Suppressor macrophage treated with lipopolysaccharide for 1 hour (primary cell): ENCODE results near the gene UBE2S.
"Not testable (repeated sequence)": the region's sequence is repeated elsewhere in the genome, so short reads cannot be mapped to it uniquely, and the experiment has no call there.

Source experiments
- DNase-seq, 3 donors: peaks; one replicate each; pipeline ENCODE4 v3.0.0-alpha.2; 2020 to 2022

The UBE2S gene

GRCh38 chr19:55402509-55402908 lies 5.1 kb downstream of the UBE2S start:
- no peak for DNase-seq

- DNase-seq = not testable (repeated sequence)
Observed at GRCh38 chr19:55401390-55401789, 6.2 kb downstream of the UBE2S start.

- no peak for DNase-seq
Observed at GRCh38 chr19:55400281-55401087, 7.1 kb downstream of the UBE2S start.

GRCh38 chr19:55398200-55398925 lies 9.2 kb downstream of the UBE2S start:
- peak; percentile 68 to 88 (median 70) for DNase-seq

- no peak for DNase-seq
Observed at GRCh38 chr19:55392820-55393761, 14.5 kb downstream of the UBE2S start.

- DNase-seq = no peak
Observed at GRCh38 chr19:55391702-55392615, 15.6 kb downstream of the UBE2S start.

- no peak for DNase-seq
Observed at GRCh38 chr19:55391191-55391670, 16.4 kb downstream of the UBE2S start.

- DNase-seq = no peak
Observed at GRCh38 chr19:55390461-55390880, 17.1 kb downstream of the UBE2S start.

GRCh38 chr19:55389386-55390317 lies 17.9 kb downstream of the UBE2S start:
- no peak for DNase-seq

GRCh38 chr19:55387736-55388497 lies 19.7 kb downstream of the UBE2S start:
- no peak for DNase-seq

GRCh38 chr19:55386493-55386971 lies 21.1 kb downstream of the UBE2S start:
- peak in 2 of 3 donors; percentile 32 to 56 for DNase-seq

GRCh38 chr19:55385724-55386492 lies 21.7 kb downstream of the UBE2S start, which contains the start of gene RPL28:
Gene RPL28, plus strand, starts transcription at chr19:55385932. Its CDS starts 426 bp downstream, at chr19:55386358.
- peak; percentile 98 to 100 (median 100) for DNase-seq

GRCh38 chr19:55384920-55385723 lies 22.5 kb downstream of the UBE2S start:
- peak; percentile 94 to 95 (median 94) for DNase-seq

- peak; percentile 47 to 52 (median 49) for DNase-seq
Observed at GRCh38 chr19:55384131-55384919, 23.3 kb downstream of the UBE2S start, which contains the start of gene TMEM238. Gene TMEM238, minus strand, starts transcription at chr19:55384292. Its CDS starts 33 bp downstream, at chr19:55384259.

GRCh38 chr19:55383279-55384130 lies 24.1 kb downstream of the UBE2S start:
- peak; percentile 69 to 90 (median 81) for DNase-seq
